Islet precursor cell (in vitro differentiated cells): ENCODE results near the gene PHLPP1.

Experiments used
- DNase-seq: peaks from one replicate; pipeline ENCODE4 v3.0.0-alpha.2; 2018

PHLPP1 gene

GRCh38 chr18:62812242-62812641 lies 96.9 kb downstream of the PHLPP1 start:
- DNase-seq, result no peak

- DNase-seq, result no peak
Measured at GRCh38 chr18:62812876-62813275, 97.5 kb downstream of the PHLPP1 start.

- no peak for DNase-seq
Measured at GRCh38 chr18:62814132-62814759, 98.9 kb downstream of the PHLPP1 start.

GRCh38 chr18:62825382-62825781 lies 110.0 kb downstream of the PHLPP1 start:
- no peak for DNase-seq

- DNase-seq, result no peak
Measured at GRCh38 chr18:62827397-62827796, 112.1 kb downstream of the PHLPP1 start.

- no peak for DNase-seq
Measured at GRCh38 chr18:62828091-62828640, 112.8 kb downstream of the PHLPP1 start.

- DNase-seq, result no peak
Measured at GRCh38 chr18:62828852-62829251, 113.5 kb downstream of the PHLPP1 start.

- peak; percentile 83 for DNase-seq
Measured at GRCh38 chr18:62829936-62830335, 114.6 kb downstream of the PHLPP1 start.

- DNase-seq, result no peak
Measured at GRCh38 chr18:62832282-62832681, 116.9 kb downstream of the PHLPP1 start.

GRCh38 chr18:62833494-62833893 lies 118.2 kb downstream of the PHLPP1 start:
- DNase-seq, result no peak

- DNase-seq, result no peak
Measured at GRCh38 chr18:62834715-62835114, 119.4 kb downstream of the PHLPP1 start.

- no peak for DNase-seq
Measured at GRCh38 chr18:62837011-62837410, 121.7 kb downstream of the PHLPP1 start.

- DNase-seq, result no peak
Measured at GRCh38 chr18:62838475-62839098, 123.2 kb downstream of the PHLPP1 start.

GRCh38 chr18:62839874-62840713 lies 124.8 kb downstream of the PHLPP1 start:
- DNase-seq, result no peak

GRCh38 chr18:62841405-62841804 lies 126.1 kb downstream of the PHLPP1 start:
- no peak for DNase-seq

GRCh38 chr18:62842898-62843297 lies 127.6 kb downstream of the PHLPP1 start:
- DNase-seq, result no peak

GRCh38 chr18:62844850-62845643 lies 129.7 kb downstream of the PHLPP1 start:
- no peak for DNase-seq

GRCh38 chr18:62846313-62846712 lies 131.0 kb downstream of the PHLPP1 start:
- DNase-seq, result no peak

- no peak for DNase-seq
Measured at GRCh38 chr18:62847081-62847480, 131.7 kb downstream of the PHLPP1 start.

- no peak for DNase-seq
Measured at GRCh38 chr18:62848946-62849345, 133.6 kb downstream of the PHLPP1 start.

GRCh38 chr18:62850619-62851306 lies 135.4 kb downstream of the PHLPP1 start:
- DNase-seq, result no peak

- DNase-seq, result no peak
Measured at GRCh38 chr18:62852851-62853250, 137.5 kb downstream of the PHLPP1 start.
